Upper lobe of right lung (tissue), 1 donor: ENCODE data around the gene PIK3CB. TPM values are rescaled to one million over a fixed set of nuclear protein-coding genes. Genes with fewer than 3 reads are reported as not detected.
"Not testable (repeated sequence)": the region's sequence is repeated elsewhere in the genome, so short reads cannot be mapped to it uniquely, and the experiment has no call there.

Source experiments
- ATAC-seq: fragments of 200-7000 bp; cut with Tn5 transposase; one replicate; pipeline ENCODE4 v1.9.1; 2020; ENCODE audit warnings: mild to moderate bottlenecking, moderate library complexity
- DNase-seq: peaks from one replicate; pipeline ENCODE4 v3.0.0-alpha.2; 2020
- H3K27ac ChIP-seq: fragments of 200-600 bp; one replicate; pipeline ENCODE4 v1.8.0; 2022
- H3K27me3 ChIP-seq: fragments of 200-600 bp; one replicate; pipeline ENCODE4 v1.8.0; 2022; ENCODE audit warnings: mild to moderate bottlenecking
- H3K36me3 ChIP-seq: fragments of 200-600 bp; one replicate; pipeline ENCODE4 v1.8.0; 2022
- H3K4me1 ChIP-seq: fragments of 200-600 bp; one replicate; pipeline ENCODE4 v1.8.0; 2022
- H3K4me3 ChIP-seq: fragments of 200-600 bp; one replicate; pipeline ENCODE4 v1.8.0; 2022; ENCODE audit warnings: mild to moderate bottlenecking
- H3K9me3 ChIP-seq: fragments of 200-600 bp; one replicate; pipeline ENCODE4 v1.8.0; 2022
- CTCF ChIP-seq: fragments of 200-600 bp; IDR thresholded peaks from one replicate; pipeline ENCODE4 v1.8.0; 2022; ENCODE audit warnings: antibody characterized with exemption
- intact Hi-C: fragments of 100-400 bp; cut with DNase I; formaldehyde crosslinking; loops from one replicate; pipeline ENCODE4 v1.11.0; 2022
- total RNA-seq: library from RNA; stranded (reverse); fragmentation: NEBNext Ultra II Directional; extraction: Animal tissue kit (Norgen Biotek cat#: 25700); gene quantifications from one replicate; pipeline ENCODE4 v1.2.1, GENCODE V29; 2021
- donor health status: DM: no; HTN: yes; CAD: no; lungs with severe emphysema.

Gene PIK3CB
- total RNA-seq, 1 donor from 2014 or later, result 37.4 TPM

DNA sequence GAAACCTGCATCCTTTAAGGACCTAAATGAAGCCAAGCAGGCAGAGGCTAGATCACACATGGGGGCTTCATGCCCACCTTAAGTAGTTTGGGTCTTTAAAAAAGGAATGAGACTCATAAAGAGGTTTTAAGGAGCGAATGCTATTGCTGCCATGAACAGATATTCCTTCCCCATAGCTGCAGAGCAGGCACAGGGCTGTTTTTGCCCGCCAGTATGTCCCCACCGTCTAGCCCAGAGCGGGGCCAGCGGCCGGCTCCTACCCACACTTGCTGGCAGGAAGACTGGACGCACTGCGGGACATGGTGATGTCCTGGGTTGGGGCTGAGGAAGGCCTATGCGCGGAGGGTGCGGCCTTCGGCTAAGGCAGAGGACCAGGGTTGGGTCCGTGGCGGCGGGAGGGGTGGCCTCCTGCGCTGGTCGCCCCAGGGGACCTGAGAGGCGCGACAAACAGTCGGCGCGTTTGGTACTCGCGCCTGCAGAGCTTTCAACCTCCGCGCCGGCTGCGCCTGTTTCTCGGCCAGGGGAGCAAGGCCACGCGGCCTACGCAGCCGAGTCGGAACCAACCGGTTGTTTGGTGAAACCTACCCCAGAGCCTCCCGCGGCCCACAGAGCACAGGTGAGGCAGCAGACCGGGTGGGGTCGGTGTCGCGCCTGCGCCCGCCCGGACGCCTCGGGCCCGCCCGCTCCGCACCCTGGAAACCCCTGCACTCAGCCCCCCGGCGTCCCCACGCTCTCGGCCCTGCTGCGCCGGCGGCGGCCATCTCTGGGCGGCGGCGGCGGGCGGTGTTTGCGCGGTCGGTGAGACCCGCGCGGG, 226.2 kb downstream of the PIK3CB start, which contains the start of gene FAIM:
TSS of gene FAIM (plus strand) at position 450 of the 814 bp plus-strand sequence. CDS start 10,956 bp downstream, outside the sequence.
- intact Hi-C loops, result no loop called here
- Histone ChIP-seq H3K36me3 (no peaks in the 10 kb centered on the region), H3K9me3 (no peaks in the 10 kb centered on the region), H3K4me1 (peaks cover 4% of the 10 kb centered on the region), H3K4me3 (peak within 1 kb of the TSS; percentile 74), H3K27ac (peak within 1 kb of the TSS; percentile 98), H3K27me3 (no peaks in the 10 kb centered on the region)
- no peak for TF ChIP-seq CTCF
- ATAC-seq, result peak; percentile 88
- peak; percentile 92 for DNase-seq

- H3K27ac ChIP-seq, H3K36me3 ChIP-seq, H3K4me1 ChIP-seq, DNase-seq, H3K27me3 ChIP-seq, ATAC-seq, H3K4me3 ChIP-seq, H3K9me3 ChIP-seq, intact Hi-C loops: not testable (repeated sequence)
Measured at GRCh38 chr3:138604106-138604595, 230.6 kb downstream of the PIK3CB start.

Other genes starting within 250 kb of the PIK3CB start
- gene CEP70, start 240.7 kb downstream of the PIK3CB start, total RNA-seq, result 46.3 TPM
- 11.5 TPM for gene FAIM, start 226.2 kb downstream of the PIK3CB start, total RNA-seq
- gene FOXL2, start 112.2 kb upstream of the PIK3CB start, total RNA-seq, result not detected
- gene FOXL2NB, start 112.3 kb upstream of the PIK3CB start, total RNA-seq, result not detected
- gene PRR23A, start 171.3 kb upstream of the PIK3CB start, total RNA-seq, result not detected
- not detected for gene PRR23B, start 186.0 kb upstream of the PIK3CB start, total RNA-seq
- gene PRR23C, start 210.0 kb upstream of the PIK3CB start, total RNA-seq, result not detected